K562 (cell line): ENCODE results near the gene C2orf42. TPM values are rescaled to one million over a fixed set of nuclear protein-coding genes. Genes with fewer than 3 reads are reported as not detected.
A peak's percentile ranks its signal among the peaks of the same experiment; 100 is the strongest.

ENCODE experiments used
- ARNT ChIP-seq, 2 experiments: fragments of 450-650 bp; IDR thresholded peaks; 2 replicates each; pipeline ENCODE4 v1.6.1; 2016; ENCODE audit warnings: mild to moderate bottlenecking in 1 of 2
- CREB1 ChIP-seq, 2 experiments: sonication (generic) in 1 of 2; formaldehyde crosslinking in 1 of 2; IDR thresholded peaks; 2 replicates each; pipeline versions ENCODE4 v1.6.1 to v1.8.0; 2012 to 2022; ENCODE audit warnings: inconsistent platforms in 1 of 2, mild to moderate bottlenecking in 1 of 2, missing genetic modification reagents in 1 of 2, moderate library complexity in 1 of 2
- ETS2 ChIP-seq: IDR thresholded peaks from 2 replicates; pipeline ENCODE4 v1.6.1; 2016; ENCODE audit warnings: borderline replicate concordance, missing genetic modification characterization, mild to moderate bottlenecking, moderate library complexity, missing compliant biosample characterization; ENCODE audit not compliant: poor library complexity, severe bottlenecking
- GATAD2A ChIP-seq: fragments of 450-650 bp; IDR thresholded peaks from 2 replicates; pipeline ENCODE4 v1.6.1; 2017
- ILF3 ChIP-seq: fragments of 450-650 bp; IDR thresholded peaks from 2 replicates; pipeline ENCODE4 v1.6.1; 2018; ENCODE audit warnings: antibody characterized with exemption, mild to moderate bottlenecking, moderate library complexity, borderline replicate concordance
- JUND ChIP-seq, 2 experiments: IDR thresholded peaks; 2 replicates in 1 of 2; 3 replicates in 1 of 2; pipeline ENCODE4 v1.6.1; 2011; ENCODE audit warnings: borderline replicate concordance in 2 of 2, low read depth in 2 of 2, low read length in 2 of 2, improper control_type of control experiment in 1 of 2, missing biosample characterization in 1 of 2, missing genetic modification characterization in 1 of 2, missing genetic modification reagents in 1 of 2
- KDM5B ChIP-seq: fragments of 200-600 bp; sonication (generic); IDR thresholded peaks from 2 replicates; pipeline ENCODE4 v1.6.1; 2012; ENCODE audit warnings: low read depth, mild to moderate bottlenecking, moderate library complexity, low read length, control low read depth, inconsistent platforms; ENCODE audit not compliant: insufficient replicate concordance
- NELFE ChIP-seq: IDR thresholded peaks from 2 replicates; pipeline ENCODE4 v1.6.1; 2011; ENCODE audit warnings: mild to moderate bottlenecking; ENCODE audit not compliant: insufficient read depth, insufficient read length
- PHF20 ChIP-seq: fragments of 450-650 bp; IDR thresholded peaks from 2 replicates; pipeline ENCODE4 v1.6.1; 2018; ENCODE audit not compliant: partially characterized antibody
- RNF2 ChIP-seq: sonication (generic); IDR thresholded peaks from 2 replicates; pipeline ENCODE4 v1.6.1; 2016
- SNRNP70 ChIP-seq: fragments of 200-400 bp; formaldehyde crosslinking; optimal IDR thresholded peaks from 2 replicates; pipeline ENCODE3; 2017; ENCODE audit warnings: low read depth, low read length
- TBP ChIP-seq: optimal IDR thresholded peaks from 2 replicates; pipeline ENCODE3; 2011; ENCODE audit warnings: low read depth, low read length, improper control_type of control experiment
- THRAP3 ChIP-seq: fragments of 450-650 bp; IDR thresholded peaks from 2 replicates; pipeline ENCODE4 v1.6.1; 2016; ENCODE audit warnings: mild to moderate bottlenecking, inconsistent platforms, borderline replicate concordance
- ZFPM2 ChIP-seq: fragments of 250-450 bp; sonication (Bioruptor Pico); IDR thresholded peaks from 2 replicates; pipeline ENCODE4 v1.5.1; 2022; ENCODE audit warnings: mild to moderate bottlenecking
- ZNF140 ChIP-seq: fragments of 250-450 bp; sonication (Bioruptor Pico); IDR thresholded peaks from 2 replicates; pipeline ENCODE4 v1.8.0; 2021; ENCODE audit warnings: moderate library complexity, mild to moderate bottlenecking, inconsistent platforms
- ZNF274 ChIP-seq: IDR thresholded peaks from 2 replicates; pipeline ENCODE4 v1.6.1; 2011; ENCODE audit warnings: low read depth, mild to moderate bottlenecking, low read length, moderate library complexity, borderline replicate concordance
- ZNF316 ChIP-seq: fragments of 450-650 bp; IDR thresholded peaks from 2 replicates; pipeline ENCODE4 v1.6.1; 2016
- ZNF77 ChIP-seq: fragments of 250-450 bp; sonication (Bioruptor Pico); IDR thresholded peaks from 2 replicates; pipeline ENCODE4 v1.5.0; 2020
- polyA plus RNA-seq, 8 experiments: library from polyadenylated mRNA; depleted of rRNA in 4 of 8; stranded (reverse) in 5 of 8; unstranded in 3 of 8; fragments of >200 nt; fragmentation: Nextera tagmentation in 2 of 8; fragmentation: Illumina TruSeq in 1 of 8; extraction: Ambion mirVana in 2 of 8; extraction: Trizol in 1 of 8; gene quantifications; 2 replicates each; pipeline versions ENCODE4 v1.2.1 to v1.2.3, GENCODE V29; 2011 to 2014; ENCODE audit warnings: inconsistent platforms in 1 of 8, missing spikeins in 1 of 8
- total RNA-seq, 7 experiments: library from RNA; depleted of rRNA in 6 of 7; stranded (reverse); fragments of >200 nt in 6 of 7; fragmentation: Illumina TruSeq in 2 of 7; extraction: Trizol in 2 of 7; gene quantifications; 2 replicates each; pipeline versions ENCODE4 v1.2.1 to v1.2.3, GENCODE V29; 2011 to 2021; ENCODE audit warnings: low replicate concordance in 1 of 7
- TF ChIP-seq, protein P1 (sequence below), 3 experiments: fragments of 200-800 bp in 1 of 3; sonication (Bioruptor generic) in 1 of 3; sonication (generic) in 1 of 3; formaldehyde crosslinking in 1 of 3; IDR thresholded peaks; 2 replicates each; pipeline versions ENCODE4 v1.6.1 to v1.8.0; 2016 to 2022; ENCODE audit warnings: mild to moderate bottlenecking in 2 of 3, missing compliant biosample characterization in 2 of 3, missing genetic modification characterization in 2 of 3, missing genetic modification reagents in 1 of 3
- TF ChIP-seq, protein P2 (sequence below): fragments of 450-650 bp; IDR thresholded peaks from 2 replicates; pipeline ENCODE4 v1.6.1; 2018; ENCODE audit not compliant: partially characterized antibody
- TF ChIP-seq, protein P3 (sequence below): fragments of 250-450 bp; sonication (Bioruptor Pico); IDR thresholded peaks from 2 replicates; pipeline ENCODE4 v1.5.0; 2022; ENCODE audit warnings: mild to moderate bottlenecking

C2orf42 gene
- total and polyA plus RNA-seq, 9 of the 15 experiments (the other 6 are each of a cell fraction or from before 2014, with no cell fraction given), result 4.6 to 10.9 (median 7.5) TPM

DNA sequence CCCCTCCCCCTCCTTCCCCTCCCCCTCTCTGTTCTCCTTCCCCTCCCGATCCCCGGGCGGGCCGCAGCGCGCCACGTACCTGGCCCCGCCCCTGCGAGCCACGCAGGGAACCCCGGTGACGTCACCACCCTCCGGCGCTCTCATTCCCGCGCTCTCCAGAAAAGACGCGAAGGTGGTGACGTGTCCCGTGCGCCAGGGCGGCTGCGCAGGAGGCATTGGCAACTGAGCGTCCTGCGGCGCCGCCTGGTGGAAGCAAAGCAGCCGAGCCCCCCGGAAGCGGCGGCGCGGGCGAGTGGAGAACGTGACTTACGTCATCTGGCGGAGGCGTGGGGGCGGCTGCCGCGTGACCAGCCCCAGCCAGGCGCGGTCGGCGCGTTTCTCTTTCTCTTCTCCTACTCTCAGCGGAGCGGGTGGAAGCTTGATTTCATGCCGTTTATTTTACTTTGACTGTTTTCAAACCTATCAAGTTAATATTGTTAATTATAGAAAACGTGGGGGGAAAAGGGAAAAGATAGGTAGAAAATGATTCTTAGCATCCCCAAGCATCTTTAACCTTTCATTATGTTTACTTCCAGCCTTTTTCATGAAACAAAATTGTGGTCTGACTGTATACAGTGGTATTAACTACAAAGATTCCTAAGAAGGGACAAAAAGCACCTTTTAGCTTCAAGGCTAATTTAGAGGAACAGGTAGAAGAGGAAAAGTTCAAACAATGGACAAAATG lies 48.1 kb downstream of the C2orf42 start (continued):
- TF ChIP-seq ZNF77 (CRISPR knock-in tag), result no peak
- peak; percentile 76 for TF ChIP-seq PHF20
- no peak for TF ChIP-seq ETS2 (tag)
- no peak for TF ChIP-seq THRAP3
- TF ChIP-seq ZNF274, result no peak
- TF ChIP-seq SNRNP70, result no peak
- TF ChIP-seq ZNF140 (CRISPR knock-in tag), result no peak
- peak; percentile 88 for TF ChIP-seq RNF2
- TF ChIP-seq KDM5B, result no peak
- TF ChIP-seq NELFE, result no peak
- TF ChIP-seq, protein P1, sequence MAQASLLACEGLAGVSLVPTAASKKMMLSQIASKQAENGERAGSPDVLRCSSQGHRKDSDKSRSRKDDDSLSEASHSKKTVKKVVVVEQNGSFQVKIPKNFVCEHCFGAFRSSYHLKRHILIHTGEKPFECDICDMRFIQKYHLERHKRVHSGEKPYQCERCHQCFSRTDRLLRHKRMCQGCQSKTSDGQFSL (CRISPR knock-in tag; IDR thresholded peaks at IDR 0.05), result no peak
- TF ChIP-seq, protein P1 (tag; IDR thresholded peaks at IDR 0.05), result no peak
- no peak for TF ChIP-seq ZNF316
- TF ChIP-seq, protein P2, sequence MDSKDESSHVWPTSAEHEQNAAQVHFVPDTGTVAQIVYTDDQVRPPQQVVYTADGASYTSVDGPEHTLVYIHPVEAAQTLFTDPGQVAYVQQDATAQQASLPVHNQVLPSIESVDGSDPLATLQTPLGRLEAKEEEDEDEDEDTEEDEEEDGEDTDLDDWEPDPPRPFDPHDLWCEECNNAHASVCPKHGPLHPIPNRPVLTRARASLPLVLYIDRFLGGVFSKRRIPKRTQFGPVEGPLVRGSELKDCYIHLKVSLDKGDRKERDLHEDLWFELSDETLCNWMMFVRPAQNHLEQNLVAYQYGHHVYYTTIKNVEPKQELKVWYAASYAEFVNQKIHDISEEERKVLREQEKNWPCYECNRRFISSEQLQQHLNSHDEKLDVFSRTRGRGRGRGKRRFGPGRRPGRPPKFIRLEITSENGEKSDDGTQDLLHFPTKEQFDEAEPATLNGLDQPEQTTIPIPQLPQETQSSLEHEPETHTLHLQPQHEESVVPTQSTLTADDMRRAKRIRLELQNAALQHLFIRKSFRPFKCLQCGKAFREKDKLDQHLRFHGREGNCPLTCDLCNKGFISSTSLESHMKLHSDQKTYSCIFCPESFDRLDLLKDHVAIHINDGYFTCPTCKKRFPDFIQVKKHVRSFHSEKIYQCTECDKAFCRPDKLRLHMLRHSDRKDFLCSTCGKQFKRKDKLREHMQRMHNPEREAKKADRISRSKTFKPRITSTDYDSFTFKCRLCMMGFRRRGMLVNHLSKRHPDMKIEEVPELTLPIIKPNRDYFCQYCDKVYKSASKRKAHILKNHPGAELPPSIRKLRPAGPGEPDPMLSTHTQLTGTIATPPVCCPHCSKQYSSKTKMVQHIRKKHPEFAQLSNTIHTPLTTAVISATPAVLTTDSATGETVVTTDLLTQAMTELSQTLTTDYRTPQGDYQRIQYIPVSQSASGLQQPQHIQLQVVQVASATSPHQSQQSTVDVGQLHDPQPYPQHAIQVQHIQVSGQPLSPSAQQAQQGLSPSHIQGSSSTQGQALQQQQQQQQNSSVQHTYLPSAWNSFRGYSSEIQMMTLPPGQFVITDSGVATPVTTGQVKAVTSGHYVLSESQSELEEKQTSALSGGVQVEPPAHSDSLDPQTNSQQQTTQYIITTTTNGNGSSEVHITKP, result peak; percentile 35
- peak; percentile 98 for TF ChIP-seq CREB1 (IDR thresholded peaks at IDR 0.05)
- TF ChIP-seq CREB1 (CRISPR knock-in tag; IDR thresholded peaks at IDR 0.05), result peak; percentile 98
- no peak for TF ChIP-seq ILF3
- TF ChIP-seq ARNT (IDR thresholded peaks at IDR 0.05), result peak in 1 of 2 experiments; percentile 29; a peak in 1 of 4 replicates
- peak; percentile 99 for TF ChIP-seq JUND (IDR thresholded peaks at IDR 0.05; ENCODE audit: borderline replicate concordance, low read depth, low read length)
- peak; percentile 98; the same call in 2 of the 3 replicates for TF ChIP-seq JUND (tag; IDR thresholded peaks at IDR 0.05; ENCODE audit: borderline replicate concordance, low read depth, low read length)
- peak; percentile 35; the same call in 1 of the 2 replicates for TF ChIP-seq GATAD2A
- TF ChIP-seq, protein P3, sequence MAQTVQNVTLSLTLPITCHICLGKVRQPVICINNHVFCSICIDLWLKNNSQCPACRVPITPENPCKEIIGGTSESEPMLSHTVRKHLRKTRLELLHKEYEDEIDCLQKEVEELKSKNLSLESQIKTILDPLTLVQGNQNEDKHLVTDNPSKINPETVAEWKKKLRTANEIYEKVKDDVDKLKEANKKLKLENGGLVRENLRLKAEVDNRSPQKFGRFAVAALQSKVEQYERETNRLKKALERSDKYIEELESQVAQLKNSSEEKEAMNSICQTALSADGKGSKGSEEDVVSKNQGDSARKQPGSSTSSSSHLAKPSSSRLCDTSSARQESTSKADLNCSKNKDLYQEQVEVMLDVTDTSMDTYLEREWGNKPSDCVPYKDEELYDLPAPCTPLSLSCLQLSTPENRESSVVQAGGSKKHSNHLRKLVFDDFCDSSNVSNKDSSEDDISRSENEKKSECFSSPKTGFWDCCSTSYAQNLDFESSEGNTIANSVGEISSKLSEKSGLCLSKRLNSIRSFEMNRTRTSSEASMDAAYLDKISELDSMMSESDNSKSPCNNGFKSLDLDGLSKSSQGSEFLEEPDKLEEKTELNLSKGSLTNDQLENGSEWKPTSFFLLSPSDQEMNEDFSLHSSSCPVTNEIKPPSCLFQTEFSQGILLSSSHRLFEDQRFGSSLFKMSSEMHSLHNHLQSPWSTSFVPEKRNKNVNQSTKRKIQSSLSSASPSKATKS, result no peak
- no peak for TF ChIP-seq ZFPM2 (CRISPR knock-in tag)
- TF ChIP-seq TBP, result peak; percentile 71
